Daoy (cell line): Measurements from ENCODE around the gene FREM2. TPM values are rescaled to one million over a fixed set of nuclear protein-coding genes. Genes with fewer than 3 reads are reported as not detected.

Source experiments
- DNase-seq: peaks from one replicate; pipeline ENCODE4 v3.0.0-alpha.2; 2015; ENCODE audit warnings: low read depth
- total RNA-seq: library from RNA; depleted of rRNA; stranded (reverse); fragments of >200 nt; shearing (Covaris generic); gene quantifications from 2 replicates; pipeline ENCODE4 v1.2.3, GENCODE V29; 2014; rRNA removed

Gene FREM2
- total RNA-seq, result under 0.01 TPM in 1 of 2 replicates, not detected in the other

- DNase-seq, result peak; percentile 45
Measured at GRCh38 chr13:38686577-38687245, at the start of gene FREM2. TSS of gene FREM2 (plus strand) at chr13:38687077. CDS start at chr13:38687345, 268 bp downstream.

- DNase-seq, result no peak
Measured at GRCh38 chr13:38637576-38637975, 49.3 kb upstream of the FREM2 start.

- DNase-seq, result no peak
Measured at GRCh38 chr13:38641164-38641948, 45.5 kb upstream of the FREM2 start.

- no peak for DNase-seq
Measured at GRCh38 chr13:38647312-38647711, 39.6 kb upstream of the FREM2 start.

- DNase-seq, result no peak
Measured at GRCh38 chr13:38648912-38649311, 38.0 kb upstream of the FREM2 start.

- no peak for DNase-seq
Measured at GRCh38 chr13:38656699-38657098, 30.2 kb upstream of the FREM2 start.

GRCh38 chr13:38657191-38657590, 29.7 kb upstream of the FREM2 start:
- DNase-seq, result peak; percentile 2

GRCh38 chr13:38658906-38659305, 28.0 kb upstream of the FREM2 start:
- DNase-seq, result no peak

GRCh38 chr13:38661010-38661675, 25.7 kb upstream of the FREM2 start:
- DNase-seq, result no peak

- no peak for DNase-seq
Measured at GRCh38 chr13:38662362-38662761, 24.5 kb upstream of the FREM2 start.

- DNase-seq, result no peak
Measured at GRCh38 chr13:38664906-38665305, 22.0 kb upstream of the FREM2 start.

- no peak for DNase-seq
Measured at GRCh38 chr13:38667526-38668109, 19.3 kb upstream of the FREM2 start.

- DNase-seq, result no peak
Measured at GRCh38 chr13:38669234-38669964, 17.5 kb upstream of the FREM2 start.

GRCh38 chr13:38670627-38671026, 16.2 kb upstream of the FREM2 start:
- DNase-seq, result no peak

GRCh38 chr13:38671980-38672379, 14.9 kb upstream of the FREM2 start:
- DNase-seq, result no peak

GRCh38 chr13:38674208-38674607, 12.7 kb upstream of the FREM2 start:
- no peak for DNase-seq

GRCh38 chr13:38680912-38681311, 6.0 kb upstream of the FREM2 start:
- DNase-seq, result no peak

GRCh38 chr13:38684714-38685113, 2.2 kb upstream of the FREM2 start:
- DNase-seq, result no peak

GRCh38 chr13:38685431-38685830, 1.4 kb upstream of the FREM2 start:
- no peak for DNase-seq

- DNase-seq, result no peak
Measured at GRCh38 chr13:38685974-38686576, 802 bp upstream of the FREM2 start.
